HCT116 (cell line): ENCODE data around the gene AGBL1. TPM values are rescaled to one million over a fixed set of nuclear protein-coding genes. Genes with fewer than 3 reads are reported as not detected.

Source experiments
- ATAC-seq: fragments of 200-7000 bp; cut with Tn5 transposase; 2 replicates; pipeline ENCODE4 v1.9.1; 2020; ENCODE audit warnings: mild to moderate bottlenecking, moderate library complexity
- BruUV-seq: library from RNA; stranded (reverse); fragments of 400-500 nt; replicated peaks from 2 replicates; lab custom pipeline; 2021; lab: Mats Ljungman, UMichigan
- CTCF ChIA-PET: fragments of 300-600 bp; sonication (Branson Sonifier 250); formaldehyde crosslinking; loops from one replicate; lab custom pipeline; 2021; ENCODE audit warnings: antibody characterized with exemption; lab: Charles Lee
- POLR2A ChIA-PET: fragments of 300-600, 350-600 bp; sonication (Branson Sonifier 250); formaldehyde crosslinking; loops from one replicate; lab custom pipeline; 2021; ENCODE audit warnings: antibody characterized with exemption; lab: Charles Lee
- RAD21 ChIA-PET, 2 experiments: fragments of 300-600 bp; sonication (Branson Sonifier 250); formaldehyde crosslinking; loops; one replicate each; lab custom pipeline; 2023; ENCODE audit warnings: low total read pairs in 2 of 2; ENCODE audit not compliant: uncharacterized antibody in 2 of 2, unreplicated experiment in 2 of 2, low non-redundant PET in 1 of 2; lab: Charles Lee
- DNase-seq: peaks from one replicate; pipeline ENCODE4 v3.0.0-alpha.2; 2010; ENCODE audit warnings: low read depth, low spot score
- H2AFZ ChIP-seq: fragments of 200-600 bp; shearing (Covaris generic), sonication (generic); 2 replicates; pipeline ENCODE4 v1.6.1; 2017; ENCODE audit warnings: low read depth, mixed run types, mixed read lengths, antibody characterized with exemption, low read length; ENCODE audit not compliant: poor library complexity, severe bottlenecking
- H3K27ac ChIP-seq: 2 replicates; pipeline ENCODE4 v1.5.1; 2012; ENCODE audit warnings: low read depth, low read length
- H3K27me3 ChIP-seq: fragments of 200-600 bp; sonication (generic); 2 replicates; pipeline ENCODE4 v1.6.1; 2016; ENCODE audit warnings: mixed run types, low read length, mixed read lengths; ENCODE audit not compliant: insufficient read depth
- H3K36me3 ChIP-seq, 2 experiments: fragments of 200-500 bp in 1 of 2; fragments of 200-600 bp in 1 of 2; sonication (Bioruptor generic) in 1 of 2; sonication (generic) in 1 of 2; 2 replicates each; pipeline versions ENCODE4 v1.5.1 to v1.6.1; 2014 to 2016; ENCODE audit warnings: low read length in 2 of 2, inconsistent platforms in 1 of 2, mixed read lengths in 1 of 2, mixed run types in 1 of 2; ENCODE audit not compliant: insufficient read depth in 2 of 2, control insufficient read depth in 1 of 2
- H3K4me1 ChIP-seq, 2 experiments: fragments of 200-600 bp in 1 of 2; sonication (generic) in 1 of 2; 2 replicates each; pipeline versions ENCODE4 v1.5.1 to v1.6.1; 2012 to 2017; ENCODE audit warnings: low read length in 2 of 2, inconsistent platforms in 1 of 2, mild to moderate bottlenecking in 1 of 2, mixed read lengths in 1 of 2, mixed run types in 1 of 2, moderate library complexity in 1 of 2; ENCODE audit not compliant: insufficient read depth in 2 of 2, control insufficient read depth in 1 of 2
- H3K4me2 ChIP-seq: fragments of 200-600 bp; sonication (generic); 2 replicates; pipeline ENCODE4 v1.6.1; 2017; ENCODE audit warnings: mixed run types, low read length, mixed read lengths
- H3K4me3 ChIP-seq, 2 experiments: fragments of 200-600 bp in 1 of 2; sonication (generic) in 1 of 2; replicated peaks in 1 of 2; 2 replicates each; pipeline ENCODE4 v1.5.1; 2011 to 2016; ENCODE audit warnings: low read length in 2 of 2, control low read depth in 1 of 2, low read depth in 1 of 2, mild to moderate bottlenecking in 1 of 2, mixed read lengths in 1 of 2, mixed run types in 1 of 2
- H3K79me2 ChIP-seq: fragments of 200-600 bp; sonication (generic); 2 replicates; pipeline ENCODE4 v1.6.1; 2017; ENCODE audit warnings: mild to moderate bottlenecking, mixed run types, low read length, moderate library complexity, mixed read lengths; ENCODE audit not compliant: insufficient read depth
- H3K9ac ChIP-seq: fragments of 200-600 bp; sonication (generic); 2 replicates; pipeline ENCODE4 v1.6.1; 2016; ENCODE audit warnings: low read length, mixed read lengths
- H3K9me2 ChIP-seq: fragments of 200-600 bp; sonication (generic), shearing (Covaris generic); 2 replicates; pipeline ENCODE4 v1.6.1; 2017; ENCODE audit warnings: mixed run types, mild to moderate bottlenecking, moderate library complexity; ENCODE audit not compliant: insufficient read depth
- H3K9me3 ChIP-seq, 2 experiments: fragments of 200-500 bp in 1 of 2; fragments of 200-600 bp in 1 of 2; sonication (Bioruptor generic) in 1 of 2; sonication (generic) in 1 of 2; 2 replicates each; pipeline ENCODE4 v1.6.1; 2014 to 2017; ENCODE audit warnings: low read length in 2 of 2, mixed read lengths in 2 of 2, inconsistent platforms in 1 of 2, low read depth in 1 of 2, mild to moderate bottlenecking in 1 of 2, mixed run types in 1 of 2, moderate library complexity in 1 of 2; ENCODE audit not compliant: control insufficient read depth in 1 of 2, insufficient read depth in 1 of 2
- H4K20me1 ChIP-seq: fragments of 200-600 bp; sonication (generic), shearing (Covaris generic); 2 replicates; pipeline ENCODE4 v1.6.1; 2017; ENCODE audit warnings: mixed run types, mild to moderate bottlenecking, moderate library complexity; ENCODE audit not compliant: insufficient read depth
- CEBPB ChIP-seq: IDR thresholded peaks from 2 replicates; pipeline ENCODE4 v1.6.1; 2012; ENCODE audit warnings: low read depth
- EZH2 ChIP-seq: fragments of 200-600 bp; sonication (generic); IDR thresholded peaks from 2 replicates; pipeline ENCODE4 v1.6.1; 2017; ENCODE audit warnings: antibody characterized with exemption, mixed run types
- POLR2AphosphoS5 ChIP-seq: IDR thresholded peaks from 2 replicates; pipeline ENCODE4 v1.6.1; 2011; ENCODE audit warnings: mild to moderate bottlenecking, low read depth, low read length, moderate library complexity
- RAD21 ChIP-seq: IDR thresholded peaks from 2 replicates; pipeline ENCODE4 v1.6.1; 2012; ENCODE audit warnings: low read depth, mild to moderate bottlenecking
- SP1 ChIP-seq: IDR thresholded peaks from 2 replicates; pipeline ENCODE4 v1.6.1; 2012; ENCODE audit warnings: low read depth
- YY1 ChIP-seq: IDR thresholded peaks from 2 replicates; pipeline ENCODE4 v1.6.1; 2011; ENCODE audit warnings: low read length, low read depth, moderate library complexity, mild to moderate bottlenecking; ENCODE audit not compliant: insufficient replicate concordance; ENCODE audit errors: extremely low read depth
- intact Hi-C: fragments of 100-400 bp; cut with micrococcal nuclease; formaldehyde crosslinking; loops from 2 replicates; pipeline ENCODE4 v1.10.0; 2022
- total RNA-seq: library from RNA; stranded (reverse); gene quantifications from one replicate; pipeline ENCODE4 v1.2.1, GENCODE V29; 2021; ENCODE audit not compliant: unreplicated experiment

Gene AGBL1
- total RNA-seq, 1 experiment from 2014 or later, result not detected

DNA sequence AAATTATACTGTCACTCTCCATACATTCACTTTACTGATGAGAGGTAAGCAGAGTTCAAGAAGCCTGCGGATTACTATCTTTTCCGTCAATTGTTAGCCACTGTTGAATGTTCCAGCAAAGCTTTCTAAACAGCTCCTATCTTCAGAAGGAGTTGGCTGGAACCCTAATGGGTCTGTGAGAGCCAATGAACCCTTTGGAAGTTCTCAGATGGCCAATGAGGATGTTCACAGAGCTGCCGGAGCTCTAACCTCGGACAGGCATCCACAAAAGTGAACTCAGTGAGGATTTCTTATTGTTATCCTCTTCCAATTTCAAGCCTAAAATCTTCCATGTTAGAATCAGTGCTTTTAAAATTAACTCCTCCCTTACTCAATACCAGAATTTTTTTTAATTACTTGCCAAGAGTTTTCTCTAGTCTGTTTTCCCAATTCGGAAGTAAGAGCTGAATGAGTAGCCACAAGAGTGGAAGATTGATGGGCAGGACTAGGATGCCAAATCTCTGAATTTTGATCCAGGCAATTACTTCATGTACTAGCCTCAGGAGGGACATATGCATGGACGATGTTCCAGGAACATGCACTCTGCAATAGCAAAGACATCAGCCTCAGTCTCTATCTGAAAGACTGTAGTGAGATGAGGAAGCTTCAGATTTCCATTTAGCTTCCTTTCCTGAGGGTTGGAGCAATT is 78.1 kb downstream of the AGBL1 start:
- no peak for ATAC-seq
- no peaks in the 10 kb centered on the region for H3K79me2 ChIP-seq
- no peaks in the 10 kb centered on the region for H3K9me2 ChIP-seq
- BruUV-seq, result no TSS peak
- intact Hi-C loops, result no loop called here
- H4K20me1 ChIP-seq, result no peaks in the 10 kb centered on the region
- DNase-seq, result no peak
- no peaks in the 10 kb centered on the region for H3K36me3 ChIP-seq
- no peak overlapping the region for H2AFZ ChIP-seq
- H3K9ac ChIP-seq, result no peak overlapping the region
- TF ChIP-seq EZH2, result no peak
- TF ChIP-seq CEBPB, result no peak
- no peak for TF ChIP-seq POLR2AphosphoS5
- TF ChIP-seq RAD21, result no peak
- TF ChIP-seq YY1, result no peak
- no peak for TF ChIP-seq SP1
- H3K27me3 ChIP-seq, result no peaks in the 10 kb centered on the region
- H3K4me1 ChIP-seq, result no peaks in the 10 kb centered on the region
- no peaks in the 10 kb centered on the region for H3K9me3 ChIP-seq
- H3K27ac ChIP-seq, result no peak overlapping the region
- H3K4me3 ChIP-seq, result no peak overlapping the region
- no peak overlapping the region for H3K4me2 ChIP-seq
- POLR2A ChIA-PET, result no interaction called here
- RAD21 ChIA-PET, result no interaction called here
- CTCF ChIA-PET, result no interaction called here

DNA sequence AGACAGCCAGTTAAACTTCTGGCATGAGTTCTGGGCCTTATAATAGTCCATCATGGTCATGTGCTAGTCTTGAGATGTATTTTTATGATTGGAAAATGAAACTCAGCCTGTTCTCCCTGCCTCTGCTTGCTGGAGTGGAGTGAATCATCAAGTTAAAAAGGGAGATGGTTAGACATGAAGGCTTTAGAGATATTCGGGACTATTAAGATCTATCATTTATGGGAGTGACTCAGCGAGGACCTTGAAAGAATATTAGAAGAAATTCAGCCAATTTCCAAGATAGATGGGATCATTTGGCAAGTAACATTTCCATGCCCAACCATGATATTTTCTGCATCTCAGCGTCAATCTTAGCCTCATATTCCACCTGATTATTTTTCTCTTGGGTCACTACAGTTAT is 79.8 kb downstream of the AGBL1 start:
- RAD21 ChIA-PET, result no interaction called here
- Histone ChIP-seq H3K4me1 (no peaks in the 10 kb centered on the region), H3K4me2 (no peak overlapping the region), H3K36me3 (no peaks in the 10 kb centered on the region), H3K9ac (no peak overlapping the region), H3K4me3 (no peak overlapping the region), H3K27me3 (no peaks in the 10 kb centered on the region), H4K20me1 (no peaks in the 10 kb centered on the region), H3K79me2 (no peaks in the 10 kb centered on the region), H3K27ac (no peak overlapping the region), H3K9me3 (no peaks in the 10 kb centered on the region), H2AFZ (no peak overlapping the region), H3K9me2 (no peaks in the 10 kb centered on the region)
- intact Hi-C loops, result no loop called here
- no peak for ATAC-seq
- no peak for TF ChIP-seq CEBPB
- CTCF ChIA-PET, result no interaction called here
- no peak for DNase-seq
- POLR2A ChIA-PET, result no interaction called here
- BruUV-seq, result no TSS peak
